LHCN-M2 (cell line): ENCODE results near the gene KDM4D. TPM values are rescaled to one million over a fixed set of nuclear protein-coding genes. Genes with fewer than 3 reads are reported as not detected.
"Not testable (repeated sequence)": the region's sequence is repeated elsewhere in the genome, so short reads cannot be mapped to it uniquely, and the experiment has no call there.

Experiments used
- DNase-seq: peaks from one replicate; pipeline ENCODE4 v3.0.0-alpha.2; 2012; ENCODE audit warnings: low read depth
- total RNA-seq: library from RNA; depleted of rRNA; stranded (reverse); fragments of >200 nt; gene quantifications from 2 replicates; pipeline ENCODE4 v1.2.3, GENCODE V29; 2014

The KDM4D gene
- total RNA-seq, 1 experiment from 2014 or later: 2.8 TPM

- DNase-seq: peak; percentile 21
Observed at GRCh38 chr11:94958121-94958696, 15.3 kb upstream of the KDM4D start.

- DNase-seq: no peak
Observed at GRCh38 chr11:94959179-94959578, 14.3 kb upstream of the KDM4D start.

GRCh38 chr11:94960488-94960887, 13.0 kb upstream of the KDM4D start:
- no peak for DNase-seq

- no peak for DNase-seq
Observed at GRCh38 chr11:94961255-94961654, 12.3 kb upstream of the KDM4D start.

GRCh38 chr11:94964934-94965333, 8.6 kb upstream of the KDM4D start:
- DNase-seq: no peak

GRCh38 chr11:94968334-94968958, 5.1 kb upstream of the KDM4D start:
- peak; percentile 45 for DNase-seq

- DNase-seq: no peak
Observed at GRCh38 chr11:94972700-94973098, 810 bp upstream of the KDM4D start.

GRCh38 chr11:94974178-94974577, 669 bp downstream of the KDM4D start:
- DNase-seq: no peak

GRCh38 chr11:94975599-94975998, 2.1 kb downstream of the KDM4D start:
- DNase-seq: no peak

- DNase-seq: no peak
Observed at GRCh38 chr11:94987378-94987777, 13.9 kb downstream of the KDM4D start.

GRCh38 chr11:94988748-94989147, 15.2 kb downstream of the KDM4D start:
- no peak for DNase-seq

- DNase-seq: no peak
Observed at GRCh38 chr11:94993400-94993943, 20.0 kb downstream of the KDM4D start.

- DNase-seq: no peak
Observed at GRCh38 chr11:94997437-94997836, 23.9 kb downstream of the KDM4D start.

GRCh38 chr11:94998285-94998684, 24.8 kb downstream of the KDM4D start:
- no peak for DNase-seq

- no peak for DNase-seq
Observed at GRCh38 chr11:95003716-95004115, 30.2 kb downstream of the KDM4D start.

- no peak for DNase-seq
Observed at GRCh38 chr11:95005642-95006041, 32.1 kb downstream of the KDM4D start.

- DNase-seq: no peak
Observed at GRCh38 chr11:95011376-95011775, 37.9 kb downstream of the KDM4D start.

- no peak for DNase-seq
Observed at GRCh38 chr11:95014184-95014821, 40.8 kb downstream of the KDM4D start.

- DNase-seq: no peak
Observed at GRCh38 chr11:95016139-95016538, 42.6 kb downstream of the KDM4D start.

GRCh38 chr11:95021468-95021867, 48.0 kb downstream of the KDM4D start:
- not testable (repeated sequence) for DNase-seq

- no peak for DNase-seq
Observed at GRCh38 chr11:95024958-95025357, 51.4 kb downstream of the KDM4D start, which contains the start of gene KDM4E. Gene KDM4E (plus strand): TSS chr11:95025258. CDS start chr11:95025558, 300 bp downstream.

GRCh38 chr11:95025594-95025993, 52.1 kb downstream of the KDM4D start:
- DNase-seq: not testable (repeated sequence)

GRCh38 chr11:95028357-95028756, 54.8 kb downstream of the KDM4D start:
- DNase-seq: no peak
